Measurements from ENCODE around the gene SRPX2.

DNA sequence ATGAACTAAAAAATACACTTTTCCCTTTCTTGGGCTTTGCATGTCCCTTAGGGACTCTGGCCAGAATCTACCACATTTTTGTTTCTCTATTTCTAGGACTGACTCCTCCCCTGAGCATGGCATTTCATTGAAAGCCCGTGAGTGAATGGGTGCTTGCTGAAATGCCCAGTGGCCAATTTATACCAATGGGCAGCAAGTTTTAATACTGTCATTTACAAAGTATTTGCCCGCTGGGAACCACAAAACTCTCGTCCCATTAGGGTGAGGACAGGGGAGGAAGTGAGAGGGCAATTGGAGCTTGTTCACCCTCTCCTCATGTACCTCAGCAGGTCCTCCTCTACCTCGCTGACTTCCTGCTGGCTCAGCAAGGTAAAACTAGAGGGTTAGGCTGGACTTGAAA lies 1.1 kb downstream of the SRPX2 start:
- TF ChIP-seq, protein P1, sequence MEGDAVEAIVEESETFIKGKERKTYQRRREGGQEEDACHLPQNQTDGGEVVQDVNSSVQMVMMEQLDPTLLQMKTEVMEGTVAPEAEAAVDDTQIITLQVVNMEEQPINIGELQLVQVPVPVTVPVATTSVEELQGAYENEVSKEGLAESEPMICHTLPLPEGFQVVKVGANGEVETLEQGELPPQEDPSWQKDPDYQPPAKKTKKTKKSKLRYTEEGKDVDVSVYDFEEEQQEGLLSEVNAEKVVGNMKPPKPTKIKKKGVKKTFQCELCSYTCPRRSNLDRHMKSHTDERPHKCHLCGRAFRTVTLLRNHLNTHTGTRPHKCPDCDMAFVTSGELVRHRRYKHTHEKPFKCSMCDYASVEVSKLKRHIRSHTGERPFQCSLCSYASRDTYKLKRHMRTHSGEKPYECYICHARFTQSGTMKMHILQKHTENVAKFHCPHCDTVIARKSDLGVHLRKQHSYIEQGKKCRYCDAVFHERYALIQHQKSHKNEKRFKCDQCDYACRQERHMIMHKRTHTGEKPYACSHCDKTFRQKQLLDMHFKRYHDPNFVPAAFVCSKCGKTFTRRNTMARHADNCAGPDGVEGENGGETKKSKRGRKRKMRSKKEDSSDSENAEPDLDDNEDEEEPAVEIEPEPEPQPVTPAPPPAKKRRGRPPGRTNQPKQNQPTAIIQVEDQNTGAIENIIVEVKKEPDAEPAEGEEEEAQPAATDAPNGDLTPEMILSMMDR (optimal IDR thresholded peaks at IDR 0.05 in 1 of 3, IDR thresholded peaks at IDR 0.05 in 1 of 3, conservative IDR thresholded peaks at IDR 0.05 in 1 of 3; ENCODE audit: extremely low read depth in 1 of 3, insufficient read depth in 2 of 3, low read length in 3 of 3) = no peak
- no peak for TF ChIP-seq EZH2 (IDR thresholded peaks at IDR 0.05; ENCODE audit: low read length)
